Panc1 (cell line): ENCODE measurements around the gene TDRKH.

Experiments
- CTCF ChIP-seq: fragments of 450-650 bp; IDR thresholded peaks from 2 replicates; pipeline ENCODE4 v1.5.1; 2017; ENCODE audit warnings: mild to moderate bottlenecking
- POLR2AphosphoS5 ChIP-seq: IDR thresholded peaks from 2 replicates; pipeline ENCODE4 v1.6.1; 2012; ENCODE audit warnings: mild to moderate bottlenecking, low read depth, low read length, moderate library complexity
- SIN3A ChIP-seq: IDR thresholded peaks from 2 replicates; pipeline ENCODE4 v1.6.1; 2012; ENCODE audit warnings: low read depth, mild to moderate bottlenecking, low read length, moderate library complexity, borderline replicate concordance; ENCODE audit not compliant: insufficient read depth

DNA sequence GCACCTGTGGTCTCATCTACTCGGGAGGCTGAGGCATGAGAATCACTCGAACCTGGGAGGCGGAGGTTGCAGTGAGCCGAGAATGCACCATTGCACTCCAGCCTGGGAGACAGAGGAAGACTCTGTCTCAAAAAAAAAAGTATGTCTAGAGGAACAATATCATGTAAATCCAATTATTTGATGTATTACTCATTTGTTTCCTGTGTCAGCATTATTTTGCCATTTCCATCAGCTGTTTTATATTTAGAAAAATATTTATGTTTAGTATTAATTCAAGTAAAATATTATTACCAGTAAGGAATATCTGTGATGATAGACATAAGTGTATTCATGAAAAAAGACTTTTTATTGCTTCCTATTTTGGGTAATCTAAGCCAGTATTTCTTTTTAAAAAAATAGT, 13.0 kb downstream of the TDRKH start:
- TF ChIP-seq POLR2AphosphoS5 (no peak), CTCF (no peak), SIN3A (no peak)
